Tibial nerve (tissue), 4 donors: ENCODE results near the gene MED16.

Source experiments
- CTCF ChIP-seq, 5 experiments: fragments of 200-600 bp in 3 of 5; fragments of 450-650 bp in 2 of 5; sonication (generic) in 3 of 5; IDR thresholded peaks; one replicate each; pipeline ENCODE4 v1.5.1; 2016 to 2019; ENCODE audit warnings: antibody characterized with exemption in 5 of 5, mild to moderate bottlenecking in 3 of 5, moderate library complexity in 2 of 5
- EP300 ChIP-seq, 2 donors: sonication (generic); formaldehyde crosslinking; IDR thresholded peaks; one replicate each; pipeline ENCODE4 v1.6.1; 2017; ENCODE audit warnings: antibody characterized with exemption in 2 of 2, mild to moderate bottlenecking in 1 of 2
- POLR2A ChIP-seq, 2 donors: fragments of 450-650 bp; IDR thresholded peaks; one replicate each; pipeline ENCODE4 v1.6.1; 2017; ENCODE audit warnings: antibody characterized with exemption in 2 of 2, mild to moderate bottlenecking in 2 of 2, moderate library complexity in 2 of 2

- TF ChIP-seq CTCF (IDR thresholded peaks at IDR 0.05) = no peak
- no peak for TF ChIP-seq POLR2A (IDR thresholded peaks at IDR 0.05)
- no peak for TF ChIP-seq EP300 (IDR thresholded peaks at IDR 0.05)
Observed at GRCh38 chr19:876089-876488, 16.9 kb downstream of the MED16 start.
